ENCODE data around the gene CD72.

GRCh38 chr9:35566417-35566816, 51.8 kb downstream of the CD72 start:
- TF ChIP-seq BHLHE40 (IDR thresholded peaks at IDR 0.05; ENCODE audit: borderline replicate concordance) (no peak), PKNOX1 (IDR thresholded peaks at IDR 0.05) (no peak), SP1 (IDR thresholded peaks at IDR 0.05) (no peak), ZNF384 (IDR thresholded peaks at IDR 0.05) (no peak), ARNT (IDR thresholded peaks at IDR 0.05) (no peak), NFRKB (IDR thresholded peaks at IDR 0.05) (no peak), CTBP1 (IDR thresholded peaks at IDR 0.05; ENCODE audit: borderline replicate concordance) (no peak), SUZ12 (IDR thresholded peaks at IDR 0.05) (no peak), LEF1 (IDR thresholded peaks at IDR 0.05; ENCODE audit: borderline replicate concordance) (no peak), FOXK2 (IDR thresholded peaks at IDR 0.05) (no peak), FOXM1 (IDR thresholded peaks at IDR 0.05; ENCODE audit: borderline replicate concordance) (no peak)

Measured in HEK293T (cell line).